Endothelial cell (in vitro differentiated cells): ENCODE measurements around the gene KCNQ2. TPM values are rescaled to one million over a fixed set of nuclear protein-coding genes. Genes with fewer than 3 reads are reported as not detected.
A peak's percentile ranks its signal among the peaks of the same experiment; 100 is the strongest.

Experiments
- DNase-seq: peaks from one replicate; pipeline ENCODE4 v3.0.0; 2021; ENCODE audit warnings: low spot score
- H3K27ac Mint-ChIP-seq: one replicate; pipeline ENCODE4 v1.8.0; 2021; ENCODE audit warnings: mixed read lengths, inconsistent platforms; ENCODE audit not compliant: unreplicated experiment
- H3K27me3 Mint-ChIP-seq: one replicate; pipeline ENCODE4 v1.8.0; 2021; ENCODE audit warnings: mild to moderate bottlenecking, moderate library complexity, mixed read lengths, inconsistent platforms; ENCODE audit not compliant: unreplicated experiment
- H3K36me3 Mint-ChIP-seq: one replicate; pipeline ENCODE4 v1.8.0; 2021; ENCODE audit warnings: mild to moderate bottlenecking, low read depth, mixed read lengths, inconsistent platforms; ENCODE audit not compliant: unreplicated experiment
- H3K4me1 Mint-ChIP-seq: one replicate; pipeline ENCODE4 v1.8.0; 2021; ENCODE audit warnings: mild to moderate bottlenecking, mixed read lengths, inconsistent platforms; ENCODE audit not compliant: unreplicated experiment
- H3K4me3 Mint-ChIP-seq: one replicate; pipeline ENCODE4 v1.8.0; 2021; ENCODE audit warnings: mild to moderate bottlenecking, mixed read lengths, inconsistent platforms; ENCODE audit not compliant: unreplicated experiment
- H3K9me3 Mint-ChIP-seq: one replicate; pipeline ENCODE4 v1.8.0; 2021; ENCODE audit warnings: mixed read lengths, inconsistent platforms; ENCODE audit not compliant: unreplicated experiment
- total RNA-seq: library from RNA; stranded (reverse); fragmentation: NEBNext Ultra II Directional; extraction: Animal tissue kit (Norgen Biotek cat#: 25700); gene quantifications from one replicate; pipeline ENCODE4 v1.2.1, GENCODE V29; 2021; ENCODE audit not compliant: unreplicated experiment
- TF ChIP-seq, protein P1 (sequence below): fragments of 200-600 bp; sonication (generic); IDR thresholded peaks from one replicate; pipeline ENCODE4 v1.5.0; 2021; ENCODE audit warnings: antibody characterized with exemption; ENCODE audit not compliant: unreplicated experiment

Gene KCNQ2
- total RNA-seq, 1 donor from 2014 or later: 3.2 TPM

- peaks cover 4% of the 10 kb centered on the region for H3K36me3 Mint-ChIP-seq
- H3K27me3 Mint-ChIP-seq: peaks cover 5% of the 10 kb centered on the region
- H3K9me3 Mint-ChIP-seq: no peaks in the 10 kb centered on the region
- TF ChIP-seq, protein P1, sequence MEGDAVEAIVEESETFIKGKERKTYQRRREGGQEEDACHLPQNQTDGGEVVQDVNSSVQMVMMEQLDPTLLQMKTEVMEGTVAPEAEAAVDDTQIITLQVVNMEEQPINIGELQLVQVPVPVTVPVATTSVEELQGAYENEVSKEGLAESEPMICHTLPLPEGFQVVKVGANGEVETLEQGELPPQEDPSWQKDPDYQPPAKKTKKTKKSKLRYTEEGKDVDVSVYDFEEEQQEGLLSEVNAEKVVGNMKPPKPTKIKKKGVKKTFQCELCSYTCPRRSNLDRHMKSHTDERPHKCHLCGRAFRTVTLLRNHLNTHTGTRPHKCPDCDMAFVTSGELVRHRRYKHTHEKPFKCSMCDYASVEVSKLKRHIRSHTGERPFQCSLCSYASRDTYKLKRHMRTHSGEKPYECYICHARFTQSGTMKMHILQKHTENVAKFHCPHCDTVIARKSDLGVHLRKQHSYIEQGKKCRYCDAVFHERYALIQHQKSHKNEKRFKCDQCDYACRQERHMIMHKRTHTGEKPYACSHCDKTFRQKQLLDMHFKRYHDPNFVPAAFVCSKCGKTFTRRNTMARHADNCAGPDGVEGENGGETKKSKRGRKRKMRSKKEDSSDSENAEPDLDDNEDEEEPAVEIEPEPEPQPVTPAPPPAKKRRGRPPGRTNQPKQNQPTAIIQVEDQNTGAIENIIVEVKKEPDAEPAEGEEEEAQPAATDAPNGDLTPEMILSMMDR: no peak
- no peak for DNase-seq
- peaks cover 6% of the 10 kb centered on the region for H3K4me1 Mint-ChIP-seq
- no peak overlapping the region for H3K27ac Mint-ChIP-seq
- no peak overlapping the region for H3K4me3 Mint-ChIP-seq
Observed at GRCh38 chr20:63412889-63413288, 59.6 kb downstream of the KCNQ2 start.

- Mint-ChIP-seq H3K9me3 (no peaks in the 10 kb centered on the region), H3K36me3 (peaks cover 4% of the 10 kb centered on the region), H3K4me1 (peaks cover 6% of the 10 kb centered on the region), H3K27ac (no peak overlapping the region), H3K4me3 (peak overlapping the region; percentile 3), H3K27me3 (peaks cover 5% of the 10 kb centered on the region)
- TF ChIP-seq, protein P1: no peak
- no peak for DNase-seq
Observed at GRCh38 chr20:63411898-63412631, 60.4 kb downstream of the KCNQ2 start.

DNA sequence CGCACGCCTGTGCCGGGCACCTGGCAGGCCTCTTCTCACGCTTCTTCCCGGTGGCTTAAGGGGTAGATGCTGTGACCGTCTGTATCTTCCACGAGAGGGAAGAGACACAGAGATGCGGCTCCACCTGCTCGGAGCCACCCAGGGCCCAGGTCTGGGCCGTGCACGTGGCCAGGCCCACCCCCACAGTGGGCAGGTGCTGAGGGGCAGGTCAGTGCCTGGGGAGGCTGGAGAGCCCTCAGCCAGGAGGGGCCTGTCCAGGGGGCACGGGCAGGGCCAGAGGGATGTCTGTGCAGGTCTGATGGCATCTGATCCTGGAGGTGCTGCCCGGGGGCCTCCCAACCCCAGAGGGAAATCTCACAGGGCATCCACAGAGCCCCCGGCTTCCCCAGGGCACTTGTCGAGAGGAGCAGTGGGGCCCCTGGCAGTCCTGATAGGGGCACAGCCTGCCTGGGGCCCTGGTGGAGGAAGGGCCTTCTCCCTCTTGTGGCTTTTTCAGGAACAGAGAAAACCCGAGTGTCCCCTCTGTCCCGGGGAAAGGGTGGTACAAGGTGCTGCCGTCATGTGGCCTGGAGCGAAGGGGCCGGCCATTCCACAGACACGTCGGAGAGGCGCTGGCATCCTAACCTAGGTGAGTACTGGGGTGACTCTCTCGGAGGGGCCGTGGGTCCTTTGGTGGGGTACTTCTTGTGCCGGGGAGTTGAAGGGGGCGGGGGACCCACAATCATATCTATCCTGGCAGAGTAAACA lies 61.1 kb downstream of the KCNQ2 start:
- peaks cover 6% of the 10 kb centered on the region for H3K4me1 Mint-ChIP-seq
- peaks cover 4% of the 10 kb centered on the region for H3K36me3 Mint-ChIP-seq
- H3K4me3 Mint-ChIP-seq: no peak overlapping the region
- TF ChIP-seq, protein P1: no peak
- H3K9me3 Mint-ChIP-seq: no peaks in the 10 kb centered on the region
- DNase-seq: no peak
- peaks cover 5% of the 10 kb centered on the region for H3K27me3 Mint-ChIP-seq
- H3K27ac Mint-ChIP-seq: no peak overlapping the region

GRCh38 chr20:63409834-63410435 lies 62.5 kb downstream of the KCNQ2 start:
- Mint-ChIP-seq H3K27me3 (peaks cover 5% of the 10 kb centered on the region), H3K4me1 (peaks cover 6% of the 10 kb centered on the region), H3K4me3 (no peak overlapping the region), H3K27ac (no peak overlapping the region), H3K9me3 (no peaks in the 10 kb centered on the region), H3K36me3 (peaks cover 4% of the 10 kb centered on the region)
- TF ChIP-seq, protein P1: no peak
- no peak for DNase-seq
